DOHH2 (cell line): ENCODE measurements around the gene PEX26.

Source experiments
- H3F3A ChIP-seq: fragments of 200-600 bp; sonication (generic), shearing (Covaris generic); 2 replicates; pipeline ENCODE4 v1.6.0; 2016; ENCODE audit warnings: antibody characterized with exemption, mild to moderate bottlenecking; ENCODE audit not compliant: control insufficient read depth, insufficient read depth
- H3K27ac ChIP-seq: fragments of 200-600 bp; sonication (generic); 2 replicates; pipeline ENCODE4 v1.5.1; 2014; ENCODE audit warnings: low read depth, mild to moderate bottlenecking, low read length, moderate library complexity
- H3K27me3 ChIP-seq: fragments of 200-600 bp; sonication (generic); 2 replicates; pipeline ENCODE4 v1.6.1; 2014; ENCODE audit warnings: mild to moderate bottlenecking, low read length, mixed read lengths; ENCODE audit not compliant: control insufficient read depth
- H3K36me3 ChIP-seq: fragments of 200-600 bp; sonication (generic); 2 replicates; pipeline ENCODE4 v1.6.1; 2014; ENCODE audit warnings: mild to moderate bottlenecking, low read length, moderate library complexity, mixed read lengths; ENCODE audit not compliant: control insufficient read depth
- H3K4me1 ChIP-seq: fragments of 200-600 bp; sonication (generic); 2 replicates; pipeline ENCODE4 v1.6.1; 2014; ENCODE audit warnings: mild to moderate bottlenecking, low read length, mixed read lengths; ENCODE audit not compliant: control insufficient read depth
- H3K4me2 ChIP-seq: fragments of 200-600 bp; sonication (generic); 2 replicates; pipeline ENCODE4 v1.6.0; 2014; ENCODE audit warnings: mild to moderate bottlenecking, low read length, moderate library complexity
- H3K4me3 ChIP-seq: fragments of 200-600 bp; sonication (generic); 2 replicates; pipeline ENCODE4 v1.5.1; 2014; ENCODE audit warnings: mild to moderate bottlenecking, low read length, mixed read lengths
- H3K79me2 ChIP-seq: fragments of 200-600 bp; sonication (generic); 2 replicates; pipeline ENCODE4 v1.6.1; 2014; ENCODE audit warnings: mild to moderate bottlenecking, low read length, mixed read lengths; ENCODE audit not compliant: control insufficient read depth
- H3K9me2 ChIP-seq: fragments of 200-600 bp; sonication (generic); replicated peaks from 2 replicates; pipeline ENCODE4 v1.6.1; 2014; ENCODE audit warnings: mild to moderate bottlenecking, low read length, mixed read lengths; ENCODE audit not compliant: control insufficient read depth
- H3K9me3 ChIP-seq: fragments of 200-600 bp; sonication (generic); 2 replicates; pipeline ENCODE4 v1.6.1; 2014; ENCODE audit warnings: antibody characterized with exemption, low read length, mixed read lengths; ENCODE audit not compliant: control insufficient read depth, insufficient read depth
- H4K20me1 ChIP-seq: fragments of 200-600 bp; sonication (generic); 2 replicates; pipeline ENCODE4 v1.6.0; 2014; ENCODE audit warnings: low read depth, mild to moderate bottlenecking, antibody characterized with exemption, low read length, moderate library complexity; ENCODE audit not compliant: control insufficient read depth, insufficient read depth
- EZH2phosphoT487 ChIP-seq: fragments of 200-600 bp; sonication (generic); IDR thresholded peaks from 2 replicates; pipeline ENCODE4 v1.6.1; 2017; ENCODE audit warnings: borderline replicate concordance, mild to moderate bottlenecking, antibody characterized with exemption, low read length, moderate library complexity, mixed read lengths
- TF ChIP-seq, protein P1 (sequence below): fragments of 200-600 bp; sonication (generic); IDR thresholded peaks from one replicate; pipeline ENCODE4 v1.5.1; 2014; ENCODE audit warnings: antibody characterized with exemption, mild to moderate bottlenecking, low read depth, low read length; ENCODE audit not compliant: poor library complexity, severe bottlenecking

PEX26 gene

DNA sequence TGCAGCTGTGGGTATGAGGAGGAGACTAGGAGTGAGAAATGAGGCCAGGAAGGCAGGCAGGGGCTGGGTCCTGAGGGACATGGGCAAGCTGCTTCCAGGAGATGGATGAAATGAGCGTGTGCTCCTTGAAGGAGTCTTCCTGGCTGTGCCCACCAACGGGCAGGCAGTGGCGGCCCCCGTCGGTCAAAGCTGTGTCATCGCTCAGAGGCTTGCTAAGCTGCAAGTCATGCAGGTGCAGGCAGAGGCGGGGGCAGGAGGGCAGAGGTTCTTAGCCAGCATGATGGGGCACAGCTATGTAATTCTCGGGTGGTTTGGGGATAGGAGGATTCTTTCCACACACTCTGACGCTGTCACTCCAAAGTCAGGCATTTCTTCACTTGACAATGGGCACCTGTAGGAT is 12.5 kb upstream of the PEX26 start:
- H3K79me2 ChIP-seq, result no peaks in the 10 kb centered on the region
- no peaks in the 10 kb centered on the region for H3K9me2 ChIP-seq
- H3F3A ChIP-seq, result peaks cover 20% of the 10 kb centered on the region
- H3K4me1 ChIP-seq, result peaks cover 59% of the 10 kb centered on the region
- peaks cover 7% of the 10 kb centered on the region; the same call in 1 of the 2 replicates for H3K36me3 ChIP-seq
- H4K20me1 ChIP-seq, result no peaks in the 10 kb centered on the region
- TF ChIP-seq, protein P1, sequence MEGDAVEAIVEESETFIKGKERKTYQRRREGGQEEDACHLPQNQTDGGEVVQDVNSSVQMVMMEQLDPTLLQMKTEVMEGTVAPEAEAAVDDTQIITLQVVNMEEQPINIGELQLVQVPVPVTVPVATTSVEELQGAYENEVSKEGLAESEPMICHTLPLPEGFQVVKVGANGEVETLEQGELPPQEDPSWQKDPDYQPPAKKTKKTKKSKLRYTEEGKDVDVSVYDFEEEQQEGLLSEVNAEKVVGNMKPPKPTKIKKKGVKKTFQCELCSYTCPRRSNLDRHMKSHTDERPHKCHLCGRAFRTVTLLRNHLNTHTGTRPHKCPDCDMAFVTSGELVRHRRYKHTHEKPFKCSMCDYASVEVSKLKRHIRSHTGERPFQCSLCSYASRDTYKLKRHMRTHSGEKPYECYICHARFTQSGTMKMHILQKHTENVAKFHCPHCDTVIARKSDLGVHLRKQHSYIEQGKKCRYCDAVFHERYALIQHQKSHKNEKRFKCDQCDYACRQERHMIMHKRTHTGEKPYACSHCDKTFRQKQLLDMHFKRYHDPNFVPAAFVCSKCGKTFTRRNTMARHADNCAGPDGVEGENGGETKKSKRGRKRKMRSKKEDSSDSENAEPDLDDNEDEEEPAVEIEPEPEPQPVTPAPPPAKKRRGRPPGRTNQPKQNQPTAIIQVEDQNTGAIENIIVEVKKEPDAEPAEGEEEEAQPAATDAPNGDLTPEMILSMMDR, result peak; percentile 26
- no peak for TF ChIP-seq EZH2phosphoT487
- no peaks in the 10 kb centered on the region for H3K27me3 ChIP-seq
- peak overlapping the region; percentile 61 for H3K4me3 ChIP-seq
- H3K27ac ChIP-seq, result no peak overlapping the region
- H3K4me2 ChIP-seq, result peak overlapping the region; percentile 76
- H3K9me3 ChIP-seq, result no peaks in the 10 kb centered on the region

DNA sequence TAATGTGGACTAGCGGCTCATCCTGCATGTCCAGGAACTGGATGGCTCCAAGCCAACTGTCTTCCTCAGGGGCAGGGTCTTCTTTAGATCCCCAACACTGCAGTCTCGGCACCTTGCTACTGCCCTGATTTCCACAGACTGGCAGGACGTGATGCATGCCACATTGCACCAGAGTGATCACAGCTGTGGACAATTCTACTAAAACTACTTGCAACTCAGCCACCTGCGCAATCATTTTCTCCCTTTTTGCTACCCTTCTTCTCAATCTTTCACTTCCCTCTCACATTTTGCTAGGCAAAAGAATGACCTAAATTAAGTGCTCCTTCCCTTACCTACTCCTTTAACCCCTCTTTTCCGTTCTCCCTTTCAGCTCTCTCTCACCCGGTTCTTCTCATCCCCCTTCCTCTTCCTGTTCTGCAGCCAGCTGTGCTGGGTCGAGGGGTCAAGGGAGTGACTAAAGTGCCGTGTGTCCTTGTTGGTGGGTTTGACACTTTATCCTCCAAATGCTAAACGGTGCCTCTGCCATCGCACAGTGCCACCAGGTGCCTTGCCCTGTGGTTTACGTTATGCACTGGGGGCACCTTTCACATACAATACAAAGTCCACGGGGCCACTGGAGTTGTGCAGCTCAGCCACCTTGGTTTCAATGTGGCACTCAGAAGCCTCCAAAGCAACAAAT is 11.5 kb upstream of the PEX26 start:
- Histone ChIP-seq H3K4me2 (peak overlapping the region; percentile 76), H3K79me2 (no peaks in the 10 kb centered on the region), H3K36me3 (peaks cover 9% of the 10 kb centered on the region; the same call in 1 of the 2 replicates), H4K20me1 (no peaks in the 10 kb centered on the region), H3K9me2 (no peaks in the 10 kb centered on the region), H3K4me3 (peak overlapping the region; percentile 61), H3K9me3 (no peaks in the 10 kb centered on the region), H3K27ac (peak overlapping the region; percentile 49), H3K27me3 (no peaks in the 10 kb centered on the region), H3F3A (peaks cover 21% of the 10 kb centered on the region), H3K4me1 (peaks cover 70% of the 10 kb centered on the region)
- TF ChIP-seq, protein P1, result no peak
- no peak for TF ChIP-seq EZH2phosphoT487

DNA sequence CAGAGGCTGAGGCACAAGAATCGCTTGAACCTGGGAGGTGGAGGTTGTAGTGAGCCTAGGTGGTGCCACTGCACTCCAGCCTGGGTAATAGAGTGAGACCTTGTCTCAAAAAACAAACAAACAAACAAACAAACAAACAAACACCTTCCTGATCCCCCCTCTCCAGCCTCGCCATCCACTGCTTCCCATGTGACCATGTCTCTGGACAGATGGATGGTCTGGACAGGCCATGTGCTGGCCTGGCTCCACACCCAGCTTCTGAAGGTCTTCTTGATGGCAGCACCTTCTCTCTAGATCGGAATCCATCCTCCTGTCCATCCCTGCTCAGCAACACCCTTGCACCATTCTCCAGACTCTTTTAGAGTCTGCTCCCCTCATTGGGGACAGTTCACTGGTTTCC is 10.7 kb upstream of the PEX26 start:
- no peak for TF ChIP-seq EZH2phosphoT487
- TF ChIP-seq, protein P1, result no peak
- peaks cover 10% of the 10 kb centered on the region; the same call in 1 of the 2 replicates for H3K36me3 ChIP-seq
- H3F3A ChIP-seq, result peaks cover 21% of the 10 kb centered on the region
- H3K9me2 ChIP-seq, result no peaks in the 10 kb centered on the region
- H3K27ac ChIP-seq, result no peak overlapping the region
- no peaks in the 10 kb centered on the region for H3K9me3 ChIP-seq
- H3K4me3 ChIP-seq, result no peak overlapping the region
- peaks cover 78% of the 10 kb centered on the region for H3K4me1 ChIP-seq
- no peaks in the 10 kb centered on the region for H3K27me3 ChIP-seq
- no peaks in the 10 kb centered on the region for H4K20me1 ChIP-seq
- H3K4me2 ChIP-seq, result peak overlapping the region; percentile 76; the same call in 1 of the 2 replicates
- no peaks in the 10 kb centered on the region for H3K79me2 ChIP-seq
